Hippocampal formation (tissue), 2 donors: ENCODE results near the gene AMPH.

Experiments used
- DNase-seq, 2 donors: peaks; one replicate each; lab custom pipeline; 2025; lab: John Stamatoyannopoulos, UW

The AMPH gene

GRCh38 chr7:38630720-38631673, at the start of gene AMPH:
Gene AMPH, minus strand, starts transcription at chr7:38631373. Its CDS starts 22 bp downstream, at chr7:38631351.
- DNase-seq, result peak; percentile 36 to 54

GRCh38 chr7:38679419-38679818, 48.2 kb upstream of the AMPH start:
- no peak for DNase-seq

DNA sequence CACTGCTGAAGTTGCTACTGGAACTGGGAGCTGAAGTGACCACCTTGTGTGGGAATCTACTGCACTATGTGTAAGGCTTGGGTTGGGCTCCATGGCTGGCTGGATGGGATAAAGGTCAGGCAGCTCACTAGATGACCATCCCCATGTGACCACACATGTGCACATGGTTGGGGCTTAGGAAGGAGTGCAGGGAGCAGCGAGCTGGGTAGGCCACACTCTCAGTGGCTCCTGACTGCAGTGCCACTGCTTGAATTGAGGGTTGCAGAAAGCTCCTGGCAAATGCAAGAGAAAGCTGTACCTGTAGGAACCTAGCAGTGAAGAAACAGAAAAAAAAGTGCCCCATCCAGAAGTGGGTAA, 47.5 kb upstream of the AMPH start:
- DNase-seq, result no peak

DNA sequence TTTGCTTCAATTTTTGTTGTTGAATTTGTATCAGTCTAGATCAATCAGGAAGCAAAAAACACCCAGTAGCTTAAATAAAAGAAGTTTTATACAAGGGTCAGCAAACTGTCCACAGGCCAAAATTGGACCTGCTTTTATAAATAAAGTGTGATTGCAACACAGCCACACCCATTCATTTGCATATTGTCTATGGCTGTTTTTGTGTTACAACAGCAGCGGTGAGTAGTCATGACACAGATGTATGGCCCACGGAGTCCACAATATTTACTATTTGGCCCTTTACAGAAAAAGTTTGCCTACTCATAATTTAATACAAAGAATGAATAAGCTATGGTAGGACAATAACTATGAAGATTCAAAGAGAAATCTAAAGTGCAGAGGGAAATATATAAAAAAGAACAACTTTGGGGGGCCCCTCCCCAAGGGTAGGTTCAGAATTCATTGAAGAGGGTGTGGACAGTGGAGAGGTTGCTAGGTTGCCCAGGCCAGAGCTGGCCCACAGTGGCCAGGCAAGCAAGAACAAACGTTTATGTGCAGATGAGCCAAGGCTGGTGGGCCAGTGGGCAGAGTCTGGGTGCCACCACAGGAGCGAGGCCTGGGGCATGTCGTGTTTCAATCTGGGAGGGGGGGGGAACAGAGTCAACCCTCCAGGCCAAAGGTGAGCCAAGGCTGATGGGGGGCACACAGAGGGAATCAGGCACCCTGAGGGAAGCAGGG, 47.0 kb upstream of the AMPH start:
- DNase-seq, result no peak

DNA sequence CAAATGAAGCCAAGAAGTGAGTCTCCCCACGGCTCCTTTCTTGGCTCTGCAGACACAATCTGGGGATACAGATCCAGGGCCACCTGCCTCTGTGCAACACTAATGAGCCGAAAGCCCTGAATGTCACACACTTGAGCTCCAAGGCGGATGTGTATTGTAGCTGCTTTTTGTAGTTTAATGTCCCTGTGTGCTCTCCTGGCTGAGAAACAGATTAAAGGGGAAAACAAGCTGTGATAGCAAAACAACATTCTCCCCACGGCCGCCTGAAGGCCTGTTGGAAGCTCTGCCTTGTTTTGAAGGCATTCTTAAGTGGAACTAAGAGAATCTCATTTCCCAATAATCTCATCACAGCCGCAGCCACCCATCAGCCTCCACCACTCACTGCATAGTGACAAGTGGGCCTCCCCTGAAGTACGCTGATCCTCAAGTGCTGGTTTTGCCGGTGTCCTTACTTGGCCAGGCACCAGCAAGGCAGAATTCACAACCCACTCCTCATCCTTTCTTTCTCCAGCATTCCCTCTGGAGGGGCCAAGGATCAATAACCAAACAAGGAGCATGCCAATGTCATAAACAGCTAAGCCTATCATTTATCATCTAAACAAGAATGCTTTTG, 44.4 kb upstream of the AMPH start:
- no peak for DNase-seq

- no peak for DNase-seq
Measured at GRCh38 chr7:38674513-38674912, 43.3 kb upstream of the AMPH start.

DNA sequence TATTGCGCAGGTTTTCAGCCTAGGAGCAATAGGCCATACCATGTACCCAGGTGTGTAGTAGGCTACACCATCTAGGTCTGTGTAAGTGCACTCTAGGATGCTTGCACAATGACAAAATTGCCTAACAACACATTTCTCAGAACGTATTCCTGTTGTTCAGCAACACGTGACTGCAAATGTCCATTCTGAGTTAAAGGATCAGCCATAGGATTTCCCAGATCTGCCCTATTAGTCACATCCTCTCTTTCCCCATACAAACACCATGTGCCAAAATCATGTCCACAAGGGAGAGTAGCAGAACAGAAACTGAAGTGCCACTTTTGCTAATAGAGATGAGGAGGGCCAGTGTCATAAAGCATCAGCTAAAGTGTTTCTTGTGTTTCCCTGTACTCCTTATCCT, 42.6 kb upstream of the AMPH start:
- DNase-seq, result no peak

DNA sequence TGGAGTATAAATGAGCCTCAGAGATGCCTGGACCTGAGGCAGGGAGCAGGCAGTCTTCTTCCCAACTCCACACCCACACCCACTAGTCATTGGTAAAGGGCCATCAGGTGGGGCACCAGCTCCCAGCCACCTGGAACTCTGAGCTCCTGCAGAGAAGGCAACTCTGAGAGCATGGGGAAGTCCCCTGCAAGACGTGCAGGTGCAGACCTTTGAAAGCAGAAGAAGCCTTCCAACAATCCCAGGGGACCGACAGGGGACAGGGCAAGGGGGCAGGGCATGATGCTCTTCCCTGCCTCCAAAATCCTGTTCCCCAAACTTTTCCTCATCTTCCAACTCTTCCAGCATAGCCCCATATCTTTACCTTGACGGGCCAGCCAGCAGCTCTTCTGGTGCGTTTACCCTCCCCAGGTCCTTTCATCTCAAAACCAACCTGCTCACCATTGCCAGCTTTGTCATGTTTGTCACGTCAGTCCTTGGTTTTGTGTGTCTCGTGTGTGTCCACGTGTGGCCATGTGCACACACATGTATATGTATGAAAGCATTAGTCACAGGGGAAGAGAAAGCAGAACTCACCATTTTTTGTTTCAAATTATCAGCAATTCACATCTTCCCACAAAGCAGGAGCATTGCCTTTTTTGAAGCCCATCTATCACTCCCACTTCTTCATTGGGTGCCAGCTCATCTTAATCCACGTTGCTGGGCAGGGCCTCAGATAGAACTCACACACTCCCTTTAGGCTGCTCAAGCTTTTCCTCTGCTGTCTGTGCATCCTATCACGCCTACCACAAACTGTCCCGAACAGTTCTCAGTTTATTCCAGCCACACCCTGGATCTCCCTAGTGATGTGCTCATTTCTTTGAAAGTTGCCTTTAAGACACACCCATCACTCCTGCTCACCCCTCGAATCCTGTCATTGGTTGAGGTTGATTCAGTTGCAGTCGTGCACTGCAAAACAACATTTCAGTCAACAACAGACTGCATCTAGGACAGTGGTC, 41.0 kb upstream of the AMPH start:
- DNase-seq, result no peak

DNA sequence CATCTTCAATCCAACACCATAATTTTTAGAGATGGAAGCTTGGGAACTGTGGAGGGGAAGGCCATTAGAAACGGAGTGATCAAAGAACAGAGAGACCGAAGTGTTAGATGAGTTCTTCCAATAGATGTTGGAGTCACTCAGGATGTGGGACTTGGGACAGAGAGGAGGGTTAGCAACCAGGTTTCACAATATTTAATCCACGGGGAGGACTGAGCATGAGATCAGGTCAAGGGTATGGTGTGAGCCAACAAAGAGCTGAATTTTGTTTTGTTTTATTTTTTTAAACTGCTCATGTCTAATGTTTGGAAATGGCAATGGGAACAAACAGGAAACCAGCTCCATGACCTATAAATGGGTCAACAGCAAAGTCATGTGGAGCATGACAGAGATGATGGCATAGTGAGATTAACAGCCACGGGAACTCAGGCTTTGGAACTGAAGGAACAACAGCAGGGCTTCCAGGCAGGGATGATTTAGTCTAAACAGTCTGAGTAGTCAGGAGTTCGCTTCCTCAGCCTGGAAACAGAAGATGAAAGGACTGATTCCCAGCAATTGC, 38.9 kb upstream of the AMPH start:
- DNase-seq, result no peak

DNA sequence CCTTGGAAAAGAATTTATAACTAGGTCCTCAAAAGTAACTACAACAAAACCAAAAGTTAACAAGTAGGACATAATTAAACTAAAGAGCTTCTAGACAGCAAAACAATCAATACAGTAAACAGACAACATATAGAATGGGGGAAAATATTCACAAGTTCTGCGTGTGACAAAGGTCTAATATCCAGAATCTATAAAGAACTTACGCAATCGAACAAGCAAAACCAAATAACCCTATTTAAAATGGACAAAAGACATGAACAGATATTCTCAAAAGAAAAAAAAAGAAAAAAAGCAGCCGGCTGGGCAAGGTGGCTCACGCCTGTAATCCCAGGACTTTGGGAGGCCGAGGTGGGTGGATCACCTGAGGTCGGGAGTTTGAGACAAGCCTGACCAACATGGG, 33.8 kb upstream of the AMPH start:
- no peak for DNase-seq

GRCh38 chr7:38660427-38661099, 29.4 kb upstream of the AMPH start:
- no peak for DNase-seq

GRCh38 chr7:38659931-38660330, 28.8 kb upstream of the AMPH start:
- DNase-seq, result no peak

- no peak for DNase-seq
Measured at GRCh38 chr7:38658921-38659320, 27.7 kb upstream of the AMPH start.

DNA sequence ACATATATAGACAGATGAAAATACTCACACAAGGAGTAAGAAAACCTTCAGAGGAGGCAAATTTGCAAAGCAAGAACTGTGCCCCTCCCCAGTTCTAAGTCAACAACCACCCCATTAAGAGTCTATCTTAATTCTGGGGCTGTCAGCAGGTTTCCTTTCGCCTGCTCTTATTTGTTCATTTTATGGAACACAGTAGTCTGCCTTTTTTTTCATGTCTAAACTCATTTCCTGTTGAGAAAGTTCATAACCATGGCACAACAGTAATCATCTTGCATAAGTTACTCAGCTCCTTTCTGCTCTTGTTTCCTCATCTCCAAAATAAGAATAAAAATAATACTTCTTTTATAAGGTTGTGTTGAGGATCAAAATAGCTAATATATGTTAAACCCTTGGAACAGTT, 25.8 kb upstream of the AMPH start:
- no peak for DNase-seq

DNA sequence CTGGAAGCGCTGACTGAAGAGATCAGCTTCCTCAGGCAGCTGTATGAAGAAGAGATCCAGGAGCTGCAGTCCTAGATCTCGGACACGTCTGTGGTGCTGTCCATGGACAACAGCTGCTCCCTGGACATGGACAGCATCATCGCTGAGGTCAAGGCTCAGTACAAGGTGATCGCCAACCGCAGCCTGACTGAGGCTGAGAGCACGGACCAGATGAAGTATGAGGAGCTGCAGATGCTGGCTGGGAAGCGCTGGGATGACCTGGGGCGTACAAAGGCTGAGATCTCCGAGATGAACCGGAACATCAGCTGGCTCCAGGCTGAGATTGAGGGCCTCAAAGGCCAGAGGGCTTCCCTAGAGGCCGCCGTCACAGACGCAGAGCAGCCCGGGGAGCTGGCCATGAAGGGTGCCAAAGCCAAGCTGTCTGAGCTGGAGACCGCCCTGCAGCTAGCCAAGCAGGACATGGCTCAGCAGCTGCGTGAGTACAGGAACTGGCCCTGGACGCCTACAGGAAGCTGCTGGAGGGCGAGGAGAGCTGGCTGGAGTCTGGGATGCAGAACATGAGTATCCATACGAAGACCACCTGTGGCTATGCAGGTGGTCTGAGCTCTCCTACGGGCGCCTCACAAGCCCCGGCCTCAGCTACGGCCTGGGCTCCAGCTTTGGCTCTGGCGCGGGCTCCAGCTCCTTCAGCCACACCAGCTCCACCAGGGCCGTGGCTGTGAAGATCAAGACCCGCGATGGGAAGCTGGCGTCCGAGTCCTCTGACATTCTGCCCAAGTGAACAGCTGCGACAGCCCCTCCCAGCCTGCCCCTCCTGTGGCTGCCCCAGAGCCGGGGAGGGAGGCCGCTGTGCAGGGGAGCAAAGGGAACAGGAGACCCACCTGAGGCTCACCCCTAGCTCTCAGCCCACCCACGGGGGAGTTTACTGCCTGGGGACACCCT, 24.9 kb upstream of the AMPH start:
- DNase-seq, result no peak

DNA sequence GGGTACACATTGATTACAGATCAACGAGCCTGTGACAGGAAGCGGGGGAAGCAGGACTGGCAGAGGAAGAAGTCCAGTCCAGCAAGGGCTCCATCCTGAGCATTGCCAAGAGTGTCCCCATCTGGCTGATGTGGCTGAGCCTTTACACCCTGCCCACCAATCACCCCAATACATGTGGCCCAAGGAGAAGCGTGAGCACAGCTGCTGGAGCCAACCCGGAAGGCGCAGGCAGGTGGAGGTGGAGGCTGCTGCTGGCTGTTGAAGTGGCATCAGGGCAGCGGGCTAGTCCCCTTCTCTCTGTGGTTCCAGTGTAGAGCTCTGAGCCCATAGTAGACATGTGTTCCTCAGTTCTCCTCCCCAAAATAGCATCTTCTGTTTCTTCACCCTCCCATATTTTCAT, 6.8 kb upstream of the AMPH start:
- no peak for DNase-seq

- no peak for DNase-seq
Measured at GRCh38 chr7:38632411-38632810, 1.2 kb upstream of the AMPH start.

DNA sequence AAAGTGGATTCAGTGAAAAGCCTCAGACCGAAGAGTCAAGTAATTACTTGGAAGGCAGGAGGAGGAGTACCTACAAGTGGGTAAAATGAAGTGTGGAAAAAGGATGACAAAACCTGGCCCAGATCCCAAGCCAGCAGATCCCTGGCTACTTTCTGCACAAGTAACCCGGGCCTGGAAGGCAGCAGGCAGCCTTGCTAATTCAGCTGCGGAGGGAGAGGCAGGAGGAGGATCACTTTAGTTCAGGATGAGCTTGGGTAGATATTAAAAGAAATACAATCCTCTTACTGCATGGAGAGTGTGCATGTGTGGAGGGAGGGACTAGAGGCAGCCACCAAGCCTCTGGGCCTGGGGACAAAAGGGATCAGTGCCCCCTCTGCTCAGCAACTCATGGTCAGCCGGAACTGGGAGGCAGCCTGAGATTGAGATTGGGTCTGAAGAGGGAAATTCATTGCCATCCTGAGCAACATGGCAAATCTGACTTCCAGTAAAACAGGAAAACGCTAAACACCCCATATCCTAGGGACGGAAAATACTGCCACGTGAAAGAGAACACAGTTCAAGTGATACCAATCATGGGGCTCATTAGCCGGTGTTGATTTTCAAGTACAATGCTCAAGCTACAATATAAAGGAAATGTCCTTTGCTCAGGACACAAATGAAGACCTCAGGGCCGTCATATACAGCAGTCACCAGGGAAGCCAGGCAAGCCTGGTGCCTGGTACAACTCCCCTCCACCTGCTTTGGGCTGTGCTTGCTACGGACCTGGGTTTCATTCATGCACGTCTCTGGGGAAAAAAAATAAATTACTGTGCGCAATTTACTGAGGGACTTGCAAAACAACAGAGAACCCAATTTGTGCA, 1.3 kb downstream of the AMPH start:
- DNase-seq, result no peak
